HG03139 (cell line): ENCODE measurements around the gene AQP1.

ENCODE experiments used
- ATAC-seq: cut with Tn5 transposase; IDR thresholded peaks from one replicate; pipeline ENCODE4 v1.9.1; 2021; ENCODE audit not compliant: unreplicated experiment

The AQP1 gene

GRCh38 chr7:30905078-30906012, 6.3 kb upstream of the AQP1 start:
- no peak for ATAC-seq

DNA sequence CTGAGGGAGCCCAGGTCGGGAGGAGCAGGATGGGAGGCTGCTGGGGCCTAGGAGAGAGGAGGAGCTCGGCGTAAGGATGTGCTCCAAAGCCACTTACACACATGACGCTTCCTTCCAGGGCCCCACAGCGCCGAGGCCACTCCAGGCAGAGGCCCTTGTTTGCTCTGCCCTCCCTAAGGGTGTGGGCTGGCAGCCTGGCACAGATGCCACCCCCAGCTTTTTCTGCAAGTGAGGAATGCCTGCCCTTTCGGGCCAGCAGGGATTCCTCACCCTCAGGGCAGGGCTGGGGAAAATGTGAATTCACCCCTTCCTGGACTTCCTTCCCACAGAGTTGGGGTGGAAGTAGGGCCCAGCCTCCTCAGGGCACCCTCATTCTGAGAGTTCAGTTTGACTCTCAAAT, 5.6 kb upstream of the AQP1 start:
- ATAC-seq = no peak

- ATAC-seq = no peak
These were observed 5.0 kb upstream of the AQP1 start for GRCh38 chr7:30906515-30907240.

- ATAC-seq = no peak
These were observed 4.0 kb upstream of the AQP1 start for GRCh38 chr7:30907527-30908267.

DNA sequence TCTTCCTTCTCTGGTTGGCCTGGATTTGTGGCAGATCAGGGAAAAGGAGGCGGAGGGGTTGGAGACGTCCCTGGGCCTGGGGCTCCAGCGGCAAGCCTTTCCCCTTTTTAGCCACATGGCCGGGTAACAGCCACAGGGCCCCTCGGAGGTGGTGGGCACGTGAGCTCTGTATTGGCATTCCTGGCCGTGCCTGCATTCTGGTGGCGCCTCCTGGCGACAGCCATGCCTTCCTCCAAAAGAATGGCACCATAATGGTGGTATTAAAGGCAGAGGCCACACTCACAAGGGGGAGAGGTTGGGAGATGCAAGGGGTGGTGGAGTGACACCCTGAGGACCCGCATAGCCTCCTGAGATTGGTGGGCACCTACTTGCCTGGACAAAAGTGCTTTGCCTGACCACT, 3.0 kb upstream of the AQP1 start:
- ATAC-seq = no peak

GRCh38 chr7:30909431-30909830, 2.2 kb upstream of the AQP1 start:
- ATAC-seq = no peak

- ATAC-seq = no peak
These were observed 1.1 kb upstream of the AQP1 start for GRCh38 chr7:30910411-30911073.

DNA sequence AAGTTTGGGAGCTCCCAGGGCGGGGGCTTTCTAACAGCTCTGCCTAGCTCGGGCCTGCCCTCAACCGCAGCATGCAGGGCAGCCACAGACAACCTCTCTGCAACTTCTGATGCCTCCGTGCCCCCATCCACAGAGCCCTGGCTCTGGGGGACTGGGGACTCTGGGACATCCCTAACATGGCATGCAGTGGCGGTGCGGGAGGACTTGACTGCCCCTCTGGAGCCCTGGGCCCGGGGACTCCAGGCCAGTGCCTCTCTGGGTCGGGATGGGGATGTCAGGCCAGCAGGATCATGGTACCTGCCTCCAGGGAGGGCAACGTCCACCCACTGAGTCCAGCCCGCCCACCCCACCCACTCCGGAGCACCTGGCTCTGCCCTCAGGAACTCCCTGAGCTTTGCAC, 520 bp upstream of the AQP1 start:
- ATAC-seq = no peak

GRCh38 chr7:30912021-30912730, 523 bp downstream of the AQP1 start:
- ATAC-seq = no peak

DNA sequence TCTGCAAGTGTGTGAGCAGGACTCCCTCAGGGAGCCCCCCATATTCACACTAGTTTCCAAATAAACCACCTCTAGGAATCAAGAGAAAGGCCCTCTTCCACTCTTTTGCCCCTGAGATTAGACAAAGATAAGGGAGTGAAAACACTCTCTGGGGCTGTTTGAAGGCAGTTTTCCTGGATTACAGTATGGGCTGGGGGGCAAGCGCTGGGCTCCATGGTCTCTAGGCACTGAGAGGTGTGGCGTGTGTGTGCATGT, 1.0 kb downstream of the AQP1 start:
- no peak for ATAC-seq

- ATAC-seq = no peak
These were observed 1.5 kb downstream of the AQP1 start for GRCh38 chr7:30912986-30913811.

DNA sequence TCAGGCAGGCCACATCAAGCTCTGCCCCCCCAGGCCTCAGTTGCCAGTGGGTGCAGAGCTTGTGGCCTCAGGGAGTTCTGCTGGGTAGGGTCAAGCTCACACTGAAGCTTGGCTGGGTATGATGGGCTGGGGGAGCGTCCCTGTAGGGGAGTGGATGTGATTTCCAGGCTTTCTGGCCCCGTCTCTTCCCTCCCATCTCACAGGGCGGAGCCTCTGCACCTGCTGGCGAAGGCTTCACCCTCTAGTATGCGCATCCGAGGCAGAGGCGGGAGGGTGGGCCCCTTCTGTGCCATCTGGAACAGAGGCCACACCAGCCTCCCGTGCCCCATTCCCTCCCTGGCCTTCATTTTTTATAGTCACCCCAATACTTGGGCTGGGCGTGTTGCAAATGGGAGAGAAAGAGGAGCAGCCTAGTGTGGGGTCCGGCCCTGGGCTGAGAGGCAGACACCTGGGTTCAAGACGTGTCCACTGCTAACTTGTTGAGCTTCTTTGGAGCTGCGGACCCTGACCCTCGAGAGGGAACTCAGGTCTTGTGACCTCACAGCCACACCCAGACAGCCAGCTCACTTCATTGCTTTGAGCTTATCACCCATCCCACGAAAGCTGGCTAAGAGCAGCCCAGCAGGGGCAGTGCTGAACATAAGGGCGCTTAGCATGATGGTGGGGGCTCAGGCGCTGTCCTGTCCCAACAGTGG, 2.3 kb downstream of the AQP1 start:
- no peak for ATAC-seq

- ATAC-seq = no peak
These were observed 2.9 kb downstream of the AQP1 start for GRCh38 chr7:30914596-30914995.

DNA sequence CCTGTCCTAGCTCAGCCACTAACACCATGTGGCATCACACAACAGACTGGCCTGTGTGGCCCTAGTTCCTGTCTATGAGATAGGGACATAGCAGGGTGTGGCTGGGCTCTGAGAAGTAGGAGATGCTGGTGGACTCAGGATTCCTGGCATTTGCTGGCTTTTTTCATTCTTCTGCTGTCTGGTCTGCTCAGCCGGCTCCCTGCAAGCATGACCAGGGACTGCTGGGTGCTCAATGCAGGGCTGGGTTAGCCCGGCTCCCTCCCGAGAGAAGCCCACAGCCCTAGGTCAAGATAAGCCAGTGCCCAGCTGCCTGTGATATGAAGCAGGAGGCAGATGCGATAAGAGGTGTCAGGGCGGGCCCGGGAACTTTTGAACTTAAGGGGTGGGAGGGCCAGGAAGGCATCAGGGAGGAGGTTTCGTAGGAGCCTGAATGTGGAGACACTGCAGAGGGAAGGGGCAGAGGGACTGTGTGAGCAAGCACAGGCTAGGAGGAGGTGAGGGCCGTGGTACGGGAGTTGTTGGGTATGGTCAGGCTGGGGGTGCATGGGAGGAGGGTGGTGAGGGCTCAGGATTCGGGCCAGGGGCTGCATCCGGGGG, 3.5 kb downstream of the AQP1 start:
- ATAC-seq = no peak

- ATAC-seq = no peak
These were observed 4.1 kb downstream of the AQP1 start for GRCh38 chr7:30915751-30916150.

GRCh38 chr7:30916255-30916654, 4.6 kb downstream of the AQP1 start:
- ATAC-seq = no peak

DNA sequence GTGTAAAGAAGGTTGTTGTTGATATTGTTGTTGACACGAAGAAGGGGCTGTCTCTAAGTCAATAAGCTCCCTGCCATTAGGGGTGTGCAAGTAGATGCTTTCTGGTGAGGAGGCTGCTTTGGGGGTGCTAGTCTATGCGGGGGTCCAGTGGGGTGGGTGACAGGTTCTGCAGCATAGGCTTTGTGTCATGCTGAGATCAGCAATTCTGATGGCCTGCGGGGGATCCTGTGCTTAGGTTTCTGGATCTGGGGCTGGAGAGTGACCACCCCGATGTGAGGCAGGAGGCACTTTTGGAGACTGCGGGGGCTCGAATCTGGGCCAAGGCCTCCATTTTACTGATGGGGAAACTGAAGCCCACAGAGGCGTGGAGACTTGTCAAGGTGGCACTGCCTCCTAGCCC, 5.1 kb downstream of the AQP1 start:
- no peak for ATAC-seq

DNA sequence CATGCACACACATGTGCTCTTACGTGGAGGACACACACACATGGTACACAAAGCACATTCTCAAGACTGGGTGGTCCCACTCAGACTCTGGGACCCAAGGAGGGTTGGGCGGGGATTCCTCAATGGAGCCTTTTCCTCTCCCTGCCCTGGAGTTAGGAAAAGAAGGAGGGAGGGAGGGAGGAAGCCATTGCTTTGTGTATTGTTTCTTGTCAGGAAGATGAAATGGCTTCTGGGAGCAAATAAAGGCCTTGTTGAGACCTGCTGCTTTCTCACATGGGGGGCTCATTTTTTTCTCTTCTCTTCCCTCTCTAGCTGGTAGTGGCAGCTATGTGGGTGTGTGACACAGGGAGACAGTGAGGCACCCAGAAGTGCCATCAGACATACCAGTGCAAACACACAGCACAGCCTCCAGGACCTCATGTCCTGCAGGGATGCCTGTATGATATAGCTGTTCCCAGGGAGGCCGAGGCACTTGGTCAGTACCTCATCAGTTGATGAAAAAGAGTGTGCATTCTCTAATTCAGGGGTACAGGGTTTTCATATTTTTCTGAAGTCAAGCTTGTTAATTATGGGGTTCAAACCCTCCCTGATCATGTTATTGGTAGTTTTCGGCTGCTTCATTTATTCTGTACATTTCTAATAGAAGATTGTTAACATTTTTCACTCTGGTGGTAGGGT, 5.7 kb downstream of the AQP1 start:
- ATAC-seq = no peak
